ENCODE results near the gene TOPBP1.

DNA sequence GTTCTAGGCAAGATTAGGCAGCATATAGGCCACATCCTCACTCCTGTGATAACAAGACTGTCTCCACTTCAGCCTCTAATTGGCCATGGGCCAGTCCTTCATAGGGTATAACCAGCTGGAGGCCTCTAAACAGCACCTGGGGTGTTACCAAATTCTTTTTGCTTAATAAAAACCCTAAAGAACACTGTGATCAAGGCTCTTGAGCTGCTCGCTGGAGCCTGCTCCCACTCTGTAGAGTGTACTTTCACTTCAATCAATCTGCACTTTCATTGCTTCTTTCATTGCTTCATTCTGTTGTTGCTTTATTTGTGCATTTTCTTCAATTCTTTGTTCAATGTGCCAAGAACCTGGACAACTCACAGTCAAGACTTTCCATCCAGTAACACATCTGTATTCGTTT, 36.2 kb upstream of the TOPBP1 start:
- TF ChIP-seq, protein P1, sequence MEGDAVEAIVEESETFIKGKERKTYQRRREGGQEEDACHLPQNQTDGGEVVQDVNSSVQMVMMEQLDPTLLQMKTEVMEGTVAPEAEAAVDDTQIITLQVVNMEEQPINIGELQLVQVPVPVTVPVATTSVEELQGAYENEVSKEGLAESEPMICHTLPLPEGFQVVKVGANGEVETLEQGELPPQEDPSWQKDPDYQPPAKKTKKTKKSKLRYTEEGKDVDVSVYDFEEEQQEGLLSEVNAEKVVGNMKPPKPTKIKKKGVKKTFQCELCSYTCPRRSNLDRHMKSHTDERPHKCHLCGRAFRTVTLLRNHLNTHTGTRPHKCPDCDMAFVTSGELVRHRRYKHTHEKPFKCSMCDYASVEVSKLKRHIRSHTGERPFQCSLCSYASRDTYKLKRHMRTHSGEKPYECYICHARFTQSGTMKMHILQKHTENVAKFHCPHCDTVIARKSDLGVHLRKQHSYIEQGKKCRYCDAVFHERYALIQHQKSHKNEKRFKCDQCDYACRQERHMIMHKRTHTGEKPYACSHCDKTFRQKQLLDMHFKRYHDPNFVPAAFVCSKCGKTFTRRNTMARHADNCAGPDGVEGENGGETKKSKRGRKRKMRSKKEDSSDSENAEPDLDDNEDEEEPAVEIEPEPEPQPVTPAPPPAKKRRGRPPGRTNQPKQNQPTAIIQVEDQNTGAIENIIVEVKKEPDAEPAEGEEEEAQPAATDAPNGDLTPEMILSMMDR (IDR thresholded peaks at IDR 0.05; ENCODE audit: poor library complexity): no peak
- TF ChIP-seq EZH2 (IDR thresholded peaks at IDR 0.05; ENCODE audit: borderline replicate concordance) (no peak), EZH2phosphoT487 (IDR thresholded peaks at IDR 0.05; ENCODE audit: low read depth, severe bottlenecking, unreplicated experiment) (no peak)
